RPMI8226 (cell line): ENCODE measurements around the gene ALG11.
A peak's percentile ranks its signal among the peaks of the same experiment; 100 is the strongest.
"Not testable (repeated sequence)": the region's sequence is repeated elsewhere in the genome, so short reads cannot be mapped to it uniquely, and the experiment has no call there.

Experiments
- DNase-seq: peaks from one replicate; pipeline ENCODE4 v3.0.0-alpha.2; 2015

Gene ALG11

GRCh38 chr13:51998723-51999509, 13.3 kb upstream of the ALG11 start:
- no peak for DNase-seq

GRCh38 chr13:51999510-51999911, 12.7 kb upstream of the ALG11 start:
- peak; percentile 68 for DNase-seq

GRCh38 chr13:51999921-52000320, 12.3 kb upstream of the ALG11 start:
- DNase-seq: no peak

GRCh38 chr13:52001120-52001731, 11.0 kb upstream of the ALG11 start:
- DNase-seq: peak; percentile 15

GRCh38 chr13:52002361-52002760, 9.8 kb upstream of the ALG11 start:
- DNase-seq: no peak

GRCh38 chr13:52003541-52003940, 8.7 kb upstream of the ALG11 start:
- DNase-seq: peak; percentile 8

- no peak for DNase-seq
Observed at GRCh38 chr13:52004511-52005170, 7.6 kb upstream of the ALG11 start.

- DNase-seq: no peak
Observed at GRCh38 chr13:52005841-52006522, 6.2 kb upstream of the ALG11 start.

GRCh38 chr13:52006523-52007245, 5.5 kb upstream of the ALG11 start:
- DNase-seq: no peak

- DNase-seq: no peak
Observed at GRCh38 chr13:52009946-52010345, 2.3 kb upstream of the ALG11 start.

- peak; percentile 21 for DNase-seq
Observed at GRCh38 chr13:52010890-52011631, 1.1 kb upstream of the ALG11 start, which contains the start of gene ATP7B. Gene ATP7B, minus strand, starts transcription at chr13:52011450. Its CDS starts 113 bp downstream, at chr13:52011337.

GRCh38 chr13:52012512-52012836, 276 bp downstream of the ALG11 start:
- no peak for DNase-seq

- DNase-seq: no peak
Observed at GRCh38 chr13:52016296-52016695, 4.1 kb downstream of the ALG11 start.

- DNase-seq: no peak
Observed at GRCh38 chr13:52020191-52020590, 8.0 kb downstream of the ALG11 start.

- DNase-seq: no peak
Observed at GRCh38 chr13:52022356-52022755, 10.2 kb downstream of the ALG11 start.

GRCh38 chr13:52024481-52024880, 12.3 kb downstream of the ALG11 start, which contains the start of gene UTP14C:
Gene UTP14C, plus strand, starts transcription at chr13:52024691. Its CDS starts 4,114 bp downstream, at chr13:52028805.
- no peak for DNase-seq

- no peak for DNase-seq
Observed at GRCh38 chr13:52025475-52026245, 13.5 kb downstream of the ALG11 start.

- DNase-seq: no peak
Observed at GRCh38 chr13:52026246-52026626, 14.0 kb downstream of the ALG11 start.

GRCh38 chr13:52027832-52028231, 15.6 kb downstream of the ALG11 start:
- no peak for DNase-seq

- DNase-seq: no peak
Observed at GRCh38 chr13:52029569-52029968, 17.4 kb downstream of the ALG11 start.

GRCh38 chr13:52030401-52030800, 18.2 kb downstream of the ALG11 start:
- not testable (repeated sequence) for DNase-seq
